HS-5 (cell line): ENCODE data around the gene ANKRD28.
A peak's percentile ranks its signal among the peaks of the same experiment; 100 is the strongest.
"Not testable (repeated sequence)": the region's sequence is repeated elsewhere in the genome, so short reads cannot be mapped to it uniquely, and the experiment has no call there.

Source experiments
- DNase-seq: peaks from one replicate; pipeline ENCODE4 v3.0.0-alpha.2; 2012; ENCODE audit warnings: low read depth

ANKRD28 gene

GRCh38 chr3:15634671-15635070, 163.1 kb downstream of the ANKRD28 start:
- DNase-seq = no peak

GRCh38 chr3:15633766-15634598, 163.8 kb downstream of the ANKRD28 start:
- DNase-seq = no peak

DNA sequence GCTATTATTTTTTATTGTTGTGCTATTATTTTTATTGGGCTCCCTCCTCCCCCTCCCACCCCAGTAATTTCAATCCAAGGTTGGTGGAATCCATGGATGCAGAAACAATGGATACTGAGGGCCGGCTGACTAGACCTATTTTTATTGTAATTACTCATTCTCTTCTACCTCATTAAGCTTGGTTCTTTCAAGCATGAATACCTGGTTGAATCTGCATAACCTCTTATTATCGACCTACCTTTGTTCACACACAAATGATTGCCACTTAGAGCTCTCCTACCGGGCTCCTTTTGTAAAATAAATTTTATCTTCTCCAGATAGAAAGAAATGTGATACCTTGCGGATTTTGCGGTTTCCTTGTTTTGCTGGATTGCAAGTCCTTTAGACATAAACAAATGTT, 164.6 kb downstream of the ANKRD28 start:
- DNase-seq = no peak

GRCh38 chr3:15632212-15632580, 165.6 kb downstream of the ANKRD28 start:
- DNase-seq = no peak

GRCh38 chr3:15631426-15632211, 166.2 kb downstream of the ANKRD28 start:
- no peak for DNase-seq

- DNase-seq = peak; percentile 60
Observed at GRCh38 chr3:15630646-15631350, 167.0 kb downstream of the ANKRD28 start.

DNA sequence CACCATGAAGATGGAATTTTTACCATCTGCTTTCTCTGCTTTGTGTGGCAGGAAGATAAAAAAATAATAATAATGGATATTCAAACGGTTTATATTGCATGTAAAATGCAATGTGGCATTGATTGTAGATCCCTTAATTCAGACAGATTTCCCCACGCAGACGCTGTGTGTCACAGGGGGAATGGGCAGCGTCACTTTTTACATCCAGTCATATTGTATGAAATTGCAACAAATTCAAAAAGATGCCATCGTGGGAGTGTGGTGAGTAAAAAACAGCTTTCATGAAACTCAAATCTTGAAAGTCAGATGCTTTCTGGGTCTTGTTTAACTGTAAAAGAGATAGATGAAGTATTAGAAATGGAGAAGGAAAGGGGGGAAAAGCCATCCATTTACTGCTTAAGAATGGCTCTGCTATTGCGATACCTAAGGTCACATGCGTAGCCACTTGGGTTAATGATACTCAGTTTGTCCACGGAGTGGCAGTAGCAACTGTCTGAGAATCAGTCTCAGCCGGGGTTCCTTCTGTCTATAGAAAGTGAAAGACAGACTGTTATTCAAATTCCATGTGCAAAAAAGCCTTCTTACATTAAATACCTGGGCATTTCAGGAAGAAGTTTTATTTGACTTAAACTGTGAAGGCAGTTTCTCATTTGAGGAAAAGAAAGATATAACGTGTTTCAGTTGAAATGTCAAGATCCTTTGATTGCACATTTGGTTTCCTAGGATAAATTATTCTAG, 167.8 kb downstream of the ANKRD28 start:
- peak; percentile 63 for DNase-seq

GRCh38 chr3:15628967-15629366, 168.8 kb downstream of the ANKRD28 start:
- DNase-seq = no peak

DNA sequence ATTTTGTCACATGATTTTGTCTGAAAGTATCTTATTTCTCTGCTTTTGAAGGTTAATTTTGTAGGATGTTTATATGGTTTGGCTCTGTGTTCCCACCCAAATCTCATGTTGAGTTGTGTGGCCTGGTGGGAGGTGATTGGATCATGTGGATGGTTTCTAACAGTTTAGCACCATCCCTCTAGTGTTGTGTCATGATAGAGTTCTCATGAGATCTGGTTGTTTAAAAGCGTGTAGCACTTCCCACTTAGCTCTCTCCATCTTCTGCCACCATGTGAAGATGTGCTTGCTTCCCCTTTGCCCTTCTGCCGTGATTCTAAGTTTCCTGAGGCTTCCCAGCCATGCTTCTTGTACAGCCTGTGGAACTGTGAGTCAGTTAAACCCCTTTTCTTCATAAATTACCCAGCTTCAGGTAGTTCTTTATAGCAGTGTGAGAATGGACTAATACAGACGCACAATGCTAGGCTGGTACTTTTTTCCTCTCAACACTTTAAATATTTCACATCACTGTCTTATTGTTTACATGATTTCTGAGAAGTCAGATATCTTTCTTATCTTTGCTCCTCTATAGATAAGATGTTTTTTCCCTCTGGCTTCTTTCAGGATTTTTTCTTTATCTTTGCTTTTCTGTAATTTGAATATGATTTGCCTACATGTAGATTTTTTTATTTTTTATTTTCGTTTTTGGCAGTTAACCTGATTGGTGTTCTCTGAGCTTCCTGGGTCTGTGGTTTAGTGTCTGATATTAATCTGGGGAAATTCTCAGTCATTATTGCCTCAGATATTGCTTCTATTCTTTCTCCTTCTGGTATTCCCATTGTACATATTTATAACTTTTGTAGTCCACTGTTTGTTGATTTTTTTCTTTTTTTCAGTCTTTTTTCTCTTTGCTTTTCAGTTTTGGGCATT, 174.0 kb downstream of the ANKRD28 start:
- no peak for DNase-seq

DNA sequence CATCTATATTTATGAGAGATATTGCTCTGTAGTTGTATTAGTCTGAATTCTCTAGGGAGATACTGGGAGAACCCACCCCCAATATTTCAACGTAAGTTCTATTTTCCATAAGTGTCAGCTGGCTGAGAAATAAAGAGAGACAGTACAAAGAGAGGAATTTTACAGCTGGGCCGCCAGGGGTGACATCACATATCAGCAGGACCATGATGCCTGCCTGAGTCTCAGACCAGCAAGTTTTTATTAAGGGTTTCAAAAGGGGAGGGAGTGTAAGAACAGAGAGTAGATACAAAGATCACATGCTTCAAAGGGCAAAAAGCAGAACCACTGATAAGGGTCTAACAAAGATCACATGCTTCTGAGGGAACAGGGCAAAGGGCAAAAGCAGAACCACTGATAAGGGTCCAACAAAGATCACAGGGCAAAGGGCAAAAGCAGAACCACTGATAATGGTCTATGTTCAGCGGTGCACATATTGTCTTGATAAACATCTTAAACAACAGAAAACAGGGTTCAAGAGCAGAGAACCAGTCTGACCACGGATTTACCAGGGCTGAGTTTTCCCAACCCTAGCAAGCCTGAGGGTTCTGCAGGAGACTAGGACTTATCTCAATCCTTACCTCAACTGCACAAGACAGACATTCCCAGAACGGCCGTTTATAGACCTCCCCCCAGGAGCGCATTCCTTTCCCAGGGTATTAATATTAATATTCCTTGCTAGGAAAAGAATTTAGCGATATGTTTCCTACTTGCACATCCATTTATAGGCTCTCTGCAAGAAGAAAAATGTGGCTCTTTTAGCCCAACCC, 177.9 kb downstream of the ANKRD28 start:
- not testable (repeated sequence) for DNase-seq
